ENCODE data around the gene TIMD4.
"Not testable (repeated sequence)": the region's sequence is repeated elsewhere in the genome, so short reads cannot be mapped to it uniquely, and the experiment has no call there.

TIMD4 gene

DNA sequence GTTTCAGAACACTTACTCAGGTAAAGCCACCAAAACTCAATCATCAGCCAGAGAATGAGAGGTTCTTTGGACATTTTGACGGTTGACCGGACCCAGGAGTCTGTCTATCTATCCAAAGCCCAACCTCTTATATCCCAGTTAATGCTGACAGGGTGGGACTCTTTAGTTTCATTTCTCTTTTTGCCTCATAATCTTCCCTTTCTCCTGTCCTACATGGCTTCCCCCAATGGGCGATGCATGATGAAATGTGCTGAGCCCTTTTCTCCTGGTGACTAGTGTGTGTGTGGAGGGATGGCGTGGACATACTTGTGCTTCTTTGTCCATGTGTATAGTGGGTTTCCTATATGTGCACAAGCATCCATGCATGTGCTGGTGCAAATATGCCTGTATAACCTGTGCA is at the start of gene TIMD4:
Gene TIMD4, minus strand, starts transcription at position 102 of the 400 bp plus-strand sequence. Its CDS starts 28 bp downstream, at position 74.
- no peak for DNase-seq

DNA sequence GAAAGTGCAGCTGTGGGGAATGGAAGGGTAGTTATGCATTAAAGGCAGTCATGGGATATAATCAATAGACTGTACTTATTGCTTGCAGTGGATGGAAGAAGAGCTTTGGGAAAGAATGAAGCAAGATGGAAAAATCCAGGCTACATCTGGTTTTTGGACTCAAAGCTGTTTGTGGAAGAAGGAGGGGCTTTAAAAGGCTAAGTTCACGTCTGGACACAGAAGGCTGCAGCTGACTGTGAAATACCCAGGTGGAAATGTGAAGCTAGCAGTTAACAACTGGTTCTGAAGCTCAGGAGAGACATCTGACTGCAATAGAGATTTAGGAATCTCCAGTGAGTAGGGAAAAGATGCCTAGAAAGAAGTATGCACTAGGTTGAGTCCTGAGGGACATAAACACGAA is 43.2 kb upstream of the TIMD4 start:
- no peak for DNase-seq

DNA sequence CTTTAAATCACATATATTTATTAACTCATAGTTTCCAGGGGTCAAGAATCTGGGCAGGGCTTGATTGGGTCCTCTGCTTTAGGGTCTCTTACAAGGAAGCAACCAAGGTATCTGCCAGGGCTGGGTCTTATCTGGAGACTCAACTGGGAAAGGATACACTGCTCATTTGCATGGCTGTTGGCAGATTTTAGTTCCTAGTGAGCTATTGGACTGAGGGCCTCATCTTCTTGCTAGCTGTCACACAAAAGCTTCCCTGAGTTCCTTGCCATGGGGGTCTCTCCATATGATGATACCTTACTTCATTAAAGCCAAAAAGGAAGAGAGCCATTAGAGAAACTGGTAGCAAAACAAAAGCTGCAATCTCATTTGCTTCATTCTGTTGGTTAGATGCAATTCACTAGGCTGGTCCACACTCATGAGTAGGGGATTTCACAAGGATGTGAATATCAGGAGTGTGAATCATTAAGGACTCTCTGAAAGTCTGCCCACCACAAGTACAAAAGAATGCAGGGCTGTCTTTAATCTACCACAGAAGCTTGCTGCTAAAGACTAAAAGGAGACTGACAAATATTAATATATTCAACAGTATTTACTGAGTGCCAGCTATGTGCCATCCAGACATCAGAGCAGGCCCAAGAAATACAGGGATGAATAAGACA is 42.0 kb upstream of the TIMD4 start:
- DNase-seq = no peak

DNA sequence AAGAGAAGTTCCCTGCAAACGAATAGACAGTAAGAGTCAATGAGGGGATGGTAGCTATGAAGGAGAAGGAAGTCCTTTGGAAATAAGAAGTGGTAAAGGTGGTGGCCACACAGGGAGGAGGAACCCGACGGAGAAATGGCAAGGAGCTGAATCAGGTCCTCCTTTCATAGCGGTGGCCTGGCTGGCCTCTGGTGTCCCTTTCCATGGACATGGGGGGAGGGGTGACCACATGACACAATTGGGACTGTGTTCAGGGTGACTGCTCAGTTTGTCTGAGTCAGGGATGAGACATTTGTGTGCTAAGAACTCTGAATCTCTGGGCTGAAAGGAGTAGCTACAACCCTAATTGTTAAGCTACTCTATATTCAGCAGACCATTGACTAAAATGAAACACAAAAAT is 28.7 kb upstream of the TIMD4 start:
- DNase-seq = no peak

DNA sequence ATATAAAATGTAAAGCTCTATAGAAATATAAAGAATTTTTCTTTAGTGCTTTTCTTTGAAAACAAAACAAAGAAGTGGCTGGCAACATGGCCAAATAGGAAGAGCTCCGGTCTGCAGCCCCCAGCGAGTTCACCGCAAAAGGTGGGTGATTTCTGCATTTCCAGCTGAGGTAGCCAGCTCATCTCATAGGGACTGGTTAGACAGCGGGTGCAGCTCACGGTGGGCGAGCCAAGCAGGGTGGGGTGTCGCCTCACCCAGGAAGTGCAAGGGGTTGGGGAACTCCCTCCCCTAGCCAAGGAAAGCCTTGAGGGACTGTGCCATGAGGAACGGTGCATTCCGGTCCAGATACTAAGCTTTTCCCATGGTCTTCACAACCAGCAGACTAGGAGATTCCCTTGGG is 21.0 kb upstream of the TIMD4 start:
- no peak for DNase-seq

DNA sequence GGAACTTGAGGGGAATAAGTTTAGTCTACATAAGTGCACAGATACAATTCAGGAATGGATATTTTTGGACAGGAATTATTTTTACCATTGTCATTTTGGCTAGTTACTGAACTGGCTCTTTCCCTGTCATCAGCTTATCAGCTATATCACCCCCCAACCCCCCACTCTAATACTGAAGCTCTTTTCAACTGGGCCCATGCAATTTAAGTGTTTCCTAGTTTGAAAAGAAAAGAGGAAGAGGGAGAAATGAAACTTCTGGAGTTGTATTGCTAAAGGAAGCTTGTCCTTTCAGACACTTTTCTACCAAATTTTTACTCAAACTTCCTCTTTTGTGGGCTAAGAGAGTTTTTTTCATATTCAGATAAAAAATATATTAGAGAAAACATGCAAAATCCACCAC is 18.5 kb upstream of the TIMD4 start:
- DNase-seq = no peak

DNA sequence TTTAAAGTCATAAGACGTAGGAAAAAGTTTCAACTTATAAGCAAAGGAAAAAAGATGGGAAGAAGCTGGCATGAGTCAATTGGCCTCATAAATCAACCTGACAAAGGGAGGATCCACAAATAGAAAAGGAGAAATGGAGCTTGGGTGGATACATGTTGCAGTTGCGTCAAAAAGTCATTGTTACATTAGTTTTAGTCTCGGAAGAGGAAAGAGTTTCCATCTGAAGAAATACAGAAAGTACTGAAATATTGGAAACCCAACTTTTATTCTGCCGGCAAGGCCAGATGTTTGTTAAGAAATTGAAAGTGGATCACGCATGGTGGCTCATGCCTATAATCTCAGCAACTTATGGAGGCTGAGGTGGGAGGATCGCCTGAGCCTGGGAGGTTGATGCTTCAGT is 11.3 kb upstream of the TIMD4 start:
- DNase-seq = no peak

DNA sequence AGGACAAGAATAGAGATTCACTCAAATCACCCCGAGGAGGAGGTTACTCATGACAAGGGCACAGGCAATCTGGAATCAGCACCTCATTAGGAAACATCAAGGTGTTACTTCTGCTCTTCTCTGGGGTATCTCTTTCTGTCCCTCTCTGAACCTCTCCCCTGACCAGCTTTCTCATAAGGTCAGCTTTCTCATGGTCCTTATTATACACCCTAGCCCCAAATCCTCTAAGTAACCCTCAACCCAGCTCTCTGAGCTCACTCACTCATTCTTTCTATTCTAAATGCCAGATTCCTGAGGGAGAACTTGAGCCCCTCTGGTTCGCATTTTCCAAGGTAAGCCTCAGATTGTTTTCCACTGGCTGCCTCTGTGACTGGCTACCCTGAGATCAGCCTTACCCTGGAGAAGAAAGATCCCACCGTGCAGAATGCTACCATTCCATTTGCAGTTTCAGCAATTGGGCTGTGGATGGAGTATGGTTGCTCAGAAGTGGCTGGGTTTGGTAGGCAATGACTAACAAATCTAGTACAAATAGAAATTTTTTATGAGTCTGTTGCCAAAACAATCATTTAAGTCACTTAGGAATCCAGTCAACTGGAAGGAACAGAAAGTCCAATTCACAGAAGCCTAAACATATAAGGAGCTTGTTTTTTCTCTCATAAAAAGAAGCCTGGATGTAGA is 9.0 kb upstream of the TIMD4 start:
- no peak for DNase-seq

DNA sequence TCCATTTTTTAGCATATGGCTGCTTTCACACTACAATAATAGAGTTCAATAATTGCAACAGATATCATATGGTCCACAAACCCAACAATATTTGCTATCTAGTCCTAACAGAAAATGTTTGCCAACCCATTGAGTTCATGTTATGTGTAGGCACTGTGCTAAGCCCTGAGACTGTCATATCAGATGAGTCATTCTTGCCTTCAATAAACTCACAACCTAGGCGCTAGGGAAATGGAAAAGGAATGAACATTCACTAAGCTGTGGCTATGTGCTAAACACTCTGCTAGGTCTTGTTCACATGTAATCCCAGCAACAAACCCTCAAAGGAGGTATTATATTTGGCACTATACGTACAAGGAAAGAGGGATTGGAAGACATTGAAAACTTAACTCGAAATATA is 8.4 kb upstream of the TIMD4 start:
- DNase-seq = no peak

DNA sequence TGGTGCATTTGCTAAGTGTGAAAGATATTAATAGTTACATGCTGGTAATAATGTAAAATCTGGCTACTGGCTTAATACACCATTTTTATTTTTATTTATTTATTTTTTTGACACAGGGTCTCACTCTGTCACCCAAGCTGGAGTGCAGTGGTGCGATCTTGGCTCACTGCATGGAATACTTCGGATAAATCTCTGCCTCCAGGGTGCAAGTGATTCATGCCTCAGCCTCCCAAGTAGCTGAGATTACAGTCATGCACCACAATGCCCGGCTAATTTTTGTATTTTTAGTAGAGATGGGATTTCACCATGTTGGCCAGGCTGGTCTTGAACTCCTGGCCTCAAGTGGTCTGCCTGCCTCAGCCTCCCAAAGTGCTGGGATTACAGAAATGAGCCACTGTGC is 4.4 kb upstream of the TIMD4 start:
- not testable (repeated sequence) for DNase-seq

DNA sequence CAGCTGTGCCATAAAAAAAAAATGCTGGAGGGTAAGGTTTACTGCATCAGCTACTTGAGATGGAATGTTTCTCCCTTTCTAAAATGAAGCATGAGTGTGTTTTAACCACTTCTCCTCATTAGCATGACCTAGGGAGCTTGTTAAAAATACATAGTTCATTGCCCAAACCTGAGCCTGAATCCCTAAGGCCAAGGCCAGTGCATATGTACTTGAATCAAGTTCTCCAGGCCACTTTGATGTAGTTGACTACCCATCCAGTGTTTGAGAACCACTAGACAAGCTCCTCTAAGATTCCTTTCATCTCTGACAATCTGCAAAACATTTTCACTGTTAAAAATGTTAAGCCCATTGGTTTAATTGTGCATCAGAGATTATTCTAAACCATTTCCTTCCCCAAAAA is 6.7 kb downstream of the TIMD4 start:
- DNase-seq = no peak

DNA sequence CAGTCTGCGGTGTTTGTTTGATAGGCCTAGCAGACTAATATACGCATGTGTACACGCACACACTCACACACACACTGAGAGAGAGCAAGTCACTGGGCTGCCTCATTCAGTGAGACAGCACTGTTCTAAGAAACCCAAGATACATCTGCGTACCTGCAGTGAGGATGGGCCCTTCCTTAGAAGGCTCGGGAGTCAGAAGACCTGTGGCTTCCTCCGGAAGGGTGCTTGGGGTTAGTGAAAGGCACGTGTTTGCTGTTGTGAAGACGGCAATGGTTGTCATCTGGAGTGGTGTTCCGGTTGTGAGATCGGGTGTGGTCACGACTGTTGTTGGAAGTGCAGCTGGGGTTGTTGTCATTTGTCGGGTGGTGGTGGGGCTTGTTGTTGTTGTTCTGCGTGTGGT is 11.7 kb downstream of the TIMD4 start:
- DNase-seq = no peak

DNA sequence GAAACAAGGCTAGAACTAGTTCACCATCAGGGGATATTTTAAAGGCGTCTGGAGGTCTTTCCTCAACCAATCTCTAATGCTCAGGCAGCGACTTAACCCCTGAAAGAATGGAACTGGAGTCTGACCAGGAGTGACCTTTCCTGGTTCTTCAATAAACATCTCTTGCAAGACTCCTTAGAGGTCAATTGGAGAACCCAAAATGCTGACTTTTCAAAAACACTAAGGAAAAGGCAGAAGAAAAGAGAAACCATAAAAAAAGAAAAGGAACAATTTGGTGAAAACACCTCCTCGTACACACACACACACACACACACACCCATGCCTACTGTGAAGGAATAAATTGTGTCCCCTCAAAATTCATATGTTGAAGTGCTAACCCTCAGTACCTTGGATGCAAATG is 12.3 kb downstream of the TIMD4 start:
- DNase-seq = no peak

DNA sequence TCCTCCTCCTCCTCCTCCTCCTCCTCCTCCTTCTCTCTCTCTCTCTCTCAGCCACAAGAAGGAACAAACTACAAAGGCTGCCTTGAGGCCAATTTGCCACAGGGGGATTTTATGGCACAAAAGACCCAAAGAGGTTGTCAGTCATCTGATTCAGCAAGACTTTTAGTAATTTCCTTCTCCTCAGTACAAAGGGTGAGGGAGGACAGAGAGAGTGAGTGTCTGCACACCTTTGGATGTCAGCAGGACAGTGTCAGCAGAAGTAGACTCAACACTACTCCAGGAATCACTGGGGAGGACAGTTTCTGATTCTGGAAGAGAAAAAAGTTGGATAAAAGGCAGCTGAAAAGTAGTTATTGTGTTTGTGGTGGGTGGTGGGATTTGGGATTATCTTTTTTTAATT is 13.6 kb downstream of the TIMD4 start:
- no peak for DNase-seq

DNA sequence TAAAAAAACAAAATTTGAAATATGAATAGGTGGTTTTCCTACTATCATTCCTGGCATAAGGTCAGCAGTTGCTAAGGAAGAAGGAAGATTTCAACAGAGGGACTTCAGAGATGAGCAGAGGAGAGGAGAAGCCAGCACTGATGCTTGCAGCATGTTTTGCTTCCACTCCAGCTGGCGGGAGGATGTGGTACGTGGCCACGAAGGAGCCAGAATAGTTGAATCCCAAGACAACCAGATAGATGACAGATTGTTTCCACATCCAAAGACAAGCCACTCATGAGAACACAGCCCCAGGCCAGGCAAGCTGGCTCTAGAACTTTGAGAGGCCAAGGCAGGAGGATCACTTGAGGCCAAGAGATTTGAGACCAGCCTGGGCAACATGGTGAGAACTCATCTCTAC is 15.1 kb downstream of the TIMD4 start:
- DNase-seq = no peak

DNA sequence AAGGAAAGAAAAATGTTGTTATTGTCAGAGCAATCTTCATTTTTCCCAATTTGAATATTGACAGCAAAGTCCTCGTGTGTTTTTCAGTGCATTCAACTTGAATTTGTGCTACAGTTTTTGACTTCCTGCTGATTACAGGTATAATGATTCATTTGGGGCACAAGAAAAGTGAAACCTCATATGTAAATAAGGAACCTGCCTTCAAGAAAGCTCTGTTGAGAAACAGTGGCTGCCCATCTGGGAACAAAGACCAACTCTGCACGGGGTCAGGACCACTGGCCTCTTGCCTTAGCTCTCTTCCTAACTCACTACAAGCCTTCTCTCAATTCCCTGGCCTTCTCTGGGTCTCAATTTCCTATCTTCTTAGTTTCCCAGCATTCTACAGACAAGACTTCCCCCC is 21.0 kb downstream of the TIMD4 start:
- no peak for DNase-seq

DNA sequence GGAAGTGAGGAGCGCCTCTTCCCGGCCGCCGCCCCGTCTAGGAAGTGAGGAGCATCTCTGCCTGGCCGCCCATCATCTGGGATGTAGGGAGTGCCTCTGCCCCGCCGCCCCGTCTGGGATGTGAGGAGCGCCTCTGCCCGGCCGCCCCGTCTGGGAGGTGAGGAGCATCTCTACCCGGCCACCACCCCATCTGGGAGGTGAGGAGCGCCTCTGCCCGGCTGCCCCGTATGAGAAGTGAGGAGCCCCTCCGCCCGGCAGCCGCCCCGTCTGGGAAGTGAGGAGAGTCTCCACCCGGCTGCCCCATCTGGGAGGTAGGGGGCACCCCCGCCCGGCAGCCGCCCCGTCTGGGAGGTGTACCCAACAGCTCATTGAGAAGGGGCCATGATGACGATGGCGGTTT is 22.6 kb downstream of the TIMD4 start:
- not testable (repeated sequence) for DNase-seq

DNA sequence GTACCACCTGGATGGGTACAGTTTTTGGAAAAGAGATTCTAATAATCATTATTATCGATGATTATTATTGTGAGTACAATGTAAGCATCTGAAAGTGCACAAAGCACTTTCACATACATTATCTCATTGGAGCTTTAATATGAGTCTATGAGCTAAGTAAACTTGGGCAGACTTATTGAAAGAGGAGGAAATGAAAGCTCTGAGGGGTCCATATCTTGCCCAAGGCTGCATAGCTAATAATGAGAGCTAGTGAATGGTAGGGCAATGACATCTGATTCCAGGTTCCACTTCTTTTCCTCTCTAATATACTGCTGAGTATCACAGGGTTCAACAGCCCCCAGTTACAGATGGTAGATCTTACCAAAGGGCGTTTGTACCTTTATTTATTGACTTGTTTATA is 26.1 kb downstream of the TIMD4 start:
- DNase-seq = no peak

DNA sequence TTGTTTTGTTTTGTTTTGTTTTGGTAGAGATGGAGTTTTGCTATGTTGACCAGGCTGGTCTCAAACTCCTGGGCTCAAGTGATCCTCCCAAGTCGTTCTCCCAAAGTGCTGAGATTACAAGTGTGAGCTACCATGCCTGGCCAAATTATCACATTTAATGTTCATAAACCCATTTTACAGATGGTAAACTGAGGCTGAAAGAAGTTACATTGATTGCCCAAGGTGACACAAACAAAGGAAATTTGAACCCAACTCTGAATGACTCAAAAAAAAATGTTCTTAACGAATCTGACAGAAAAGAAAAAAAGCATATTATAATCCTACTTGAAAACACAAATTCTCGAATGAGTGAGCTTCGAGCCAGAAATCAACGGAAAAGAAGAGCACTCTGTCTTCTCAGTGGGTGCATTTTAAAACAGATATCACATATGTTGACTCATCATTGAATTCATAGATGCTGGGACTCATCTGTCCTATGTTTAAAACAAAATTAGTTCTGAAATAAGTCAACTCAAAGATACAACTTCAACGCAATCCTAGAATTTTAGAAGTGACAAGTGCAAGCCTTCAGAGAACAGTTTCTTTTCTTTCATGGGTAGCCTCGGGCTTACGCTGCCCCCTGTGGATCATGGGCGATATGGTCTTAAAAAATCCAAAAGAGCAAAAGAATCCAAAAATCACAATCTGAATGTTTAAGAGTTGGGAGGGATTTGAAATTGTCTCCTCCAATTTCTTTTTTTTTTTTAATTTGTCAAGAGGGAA is 28.4 kb downstream of the TIMD4 start:
- DNase-seq = no peak

DNA sequence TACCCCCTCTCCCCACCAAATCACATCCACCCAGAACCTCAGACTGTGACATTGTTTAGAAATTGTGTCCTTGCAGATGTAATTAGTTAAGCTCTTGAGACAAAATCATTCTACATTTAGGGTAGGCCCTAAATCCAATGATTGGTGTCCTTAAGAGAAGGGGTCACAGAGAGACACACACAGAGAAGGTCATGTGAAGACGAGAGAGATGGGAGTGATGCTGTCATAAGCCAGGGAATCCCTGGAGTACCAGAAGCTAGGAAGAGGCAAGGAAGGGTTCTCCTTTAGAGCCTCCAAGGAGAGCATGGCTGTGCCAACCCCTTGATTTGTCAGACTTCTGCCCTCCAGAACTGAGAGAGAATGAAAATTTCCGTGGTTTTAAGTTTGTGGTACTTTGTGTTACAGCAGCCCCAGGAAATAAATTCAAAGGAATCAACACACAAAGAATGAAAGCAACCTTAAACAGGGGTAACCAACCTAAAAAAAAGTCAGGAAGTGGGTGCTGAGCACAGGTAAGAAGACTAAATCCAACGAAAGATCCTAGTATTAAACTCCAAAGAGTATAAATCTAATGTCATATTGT is 33.6 kb downstream of the TIMD4 start:
- no peak for DNase-seq

DNA sequence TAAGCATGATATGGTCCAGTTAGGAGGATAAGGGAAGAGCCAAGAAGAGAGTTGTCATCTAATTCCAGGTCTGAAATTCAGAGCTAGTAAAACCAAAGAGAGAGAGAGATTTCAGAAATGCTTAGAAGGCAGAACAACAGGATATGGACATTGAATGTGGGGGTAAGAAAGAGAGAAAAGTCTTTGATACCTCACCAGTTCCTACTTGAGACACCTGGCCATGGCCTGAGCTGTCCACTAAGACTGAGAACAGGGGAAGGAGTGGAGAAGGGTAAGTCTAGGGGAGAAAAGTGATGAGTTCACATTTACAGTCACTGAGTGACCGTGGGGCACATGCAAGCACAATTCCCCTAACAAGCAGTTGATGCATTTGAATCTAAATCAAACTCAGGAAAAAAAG is 35.5 kb downstream of the TIMD4 start:
- no peak for DNase-seq

DNA sequence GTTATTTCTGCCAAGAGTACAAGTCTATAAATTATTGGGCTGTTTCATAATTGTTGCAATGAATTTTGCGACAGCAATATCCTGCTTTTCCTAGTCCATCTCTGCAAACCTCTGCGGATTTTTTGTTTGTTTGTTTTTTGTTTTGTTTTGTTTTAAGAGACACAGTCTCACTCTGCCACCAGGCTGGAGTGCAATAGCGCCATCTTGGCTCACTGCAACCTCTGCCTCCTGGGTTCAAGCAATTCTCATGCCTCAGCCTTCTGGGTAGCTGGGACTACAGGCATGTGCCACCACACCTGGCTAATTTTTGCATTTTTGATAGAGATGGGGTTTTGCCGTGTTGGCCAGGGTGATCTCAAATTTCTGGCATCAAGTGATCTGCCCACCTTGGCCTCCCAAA is 37.3 kb downstream of the TIMD4 start:
- DNase-seq = not testable (repeated sequence)

DNA sequence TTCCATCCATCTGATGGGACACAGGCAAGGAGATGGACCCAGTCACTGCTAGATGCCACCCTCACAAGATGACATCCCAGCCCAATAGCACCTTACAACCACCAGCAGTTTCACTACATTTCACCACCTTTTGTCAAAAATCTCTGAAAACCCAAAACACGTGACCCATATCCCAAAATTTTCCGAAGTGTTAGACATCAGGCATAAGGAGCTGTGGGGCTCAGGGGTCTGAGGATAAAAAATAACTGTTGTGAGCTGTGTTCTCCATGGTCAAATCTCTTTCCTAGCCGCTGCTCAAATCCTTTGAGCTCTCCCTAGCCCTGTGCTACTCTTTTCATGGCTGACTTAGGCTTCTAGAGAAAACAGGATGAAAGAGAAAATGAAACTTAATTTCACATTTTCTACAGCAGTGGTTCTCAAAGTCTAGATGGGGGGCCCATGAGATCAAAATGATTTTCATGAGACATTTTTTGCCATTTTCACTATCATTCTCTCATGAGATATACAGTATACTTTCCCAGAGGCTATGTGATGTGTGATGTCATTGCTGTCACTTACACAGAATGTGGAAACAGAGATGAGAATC is 40.7 kb downstream of the TIMD4 start:
- no peak for DNase-seq
